SU-DHL-6 (cell line): Measurements from ENCODE around the gene RPS5.

Experiments used
- EZH2phosphoT487 ChIP-seq: fragments of 200-600 bp; sonication (generic), shearing (Covaris generic); conservative IDR thresholded peaks from 2 replicates; pipeline ENCODE4 v1.6.1; 2018; ENCODE audit warnings: mild to moderate bottlenecking, antibody characterized with exemption, low read length, moderate library complexity, mixed read lengths
- TF ChIP-seq, protein P1 (sequence below): fragments of 200-600 bp; sonication (generic); IDR thresholded peaks from one replicate; pipeline ENCODE4 v1.5.1; 2017; ENCODE audit warnings: antibody characterized with exemption, mild to moderate bottlenecking, low read length, moderate library complexity; ENCODE audit not compliant: insufficient read depth, poor library complexity, severe bottlenecking

GRCh38 chr19:58355908-58356765 is 30.9 kb upstream of the RPS5 start:
- TF ChIP-seq, protein P1, sequence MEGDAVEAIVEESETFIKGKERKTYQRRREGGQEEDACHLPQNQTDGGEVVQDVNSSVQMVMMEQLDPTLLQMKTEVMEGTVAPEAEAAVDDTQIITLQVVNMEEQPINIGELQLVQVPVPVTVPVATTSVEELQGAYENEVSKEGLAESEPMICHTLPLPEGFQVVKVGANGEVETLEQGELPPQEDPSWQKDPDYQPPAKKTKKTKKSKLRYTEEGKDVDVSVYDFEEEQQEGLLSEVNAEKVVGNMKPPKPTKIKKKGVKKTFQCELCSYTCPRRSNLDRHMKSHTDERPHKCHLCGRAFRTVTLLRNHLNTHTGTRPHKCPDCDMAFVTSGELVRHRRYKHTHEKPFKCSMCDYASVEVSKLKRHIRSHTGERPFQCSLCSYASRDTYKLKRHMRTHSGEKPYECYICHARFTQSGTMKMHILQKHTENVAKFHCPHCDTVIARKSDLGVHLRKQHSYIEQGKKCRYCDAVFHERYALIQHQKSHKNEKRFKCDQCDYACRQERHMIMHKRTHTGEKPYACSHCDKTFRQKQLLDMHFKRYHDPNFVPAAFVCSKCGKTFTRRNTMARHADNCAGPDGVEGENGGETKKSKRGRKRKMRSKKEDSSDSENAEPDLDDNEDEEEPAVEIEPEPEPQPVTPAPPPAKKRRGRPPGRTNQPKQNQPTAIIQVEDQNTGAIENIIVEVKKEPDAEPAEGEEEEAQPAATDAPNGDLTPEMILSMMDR, result no peak
- TF ChIP-seq EZH2phosphoT487, result no peak
